ENCODE measurements around the gene HMGCS2. TPM values are rescaled to one million over a fixed set of nuclear protein-coding genes. Genes with fewer than 3 reads are reported as not detected.

HMGCS2 gene
- total RNA-seq, 6 experiments from 2014 or later, result not detected

GRCh38 chr1:119766374-119766794, 2.3 kb downstream of the HMGCS2 start:
- Mint-ChIP-seq H3K36me3 (ENCODE audit: low read depth) (no peaks in the 10 kb centered on the region), H3K27ac (no peak overlapping the region), H3K4me1 (ENCODE audit: low read depth) (no peaks in the 10 kb centered on the region), H3K27me3 (ENCODE audit: insufficient read depth) (peaks cover 23% of the 10 kb centered on the region), H3K4me3 (no peak overlapping the region), H3K9me3 (peaks cover 4% of the 10 kb centered on the region; the same call in 1 of the 2 replicates)
- no peak for DNase-seq
- TF ChIP-seq CTCF (IDR thresholded peaks at IDR 0.05), result no peak

GRCh38 chr1:119764220-119764619, 4.5 kb downstream of the HMGCS2 start:
- H3K4me1 Mint-ChIP-seq (ENCODE audit: low read depth), result no peaks in the 10 kb centered on the region
- H3K9me3 Mint-ChIP-seq, result peaks cover 4% of the 10 kb centered on the region; the same call in 1 of the 2 replicates
- no peaks in the 10 kb centered on the region for H3K36me3 Mint-ChIP-seq (ENCODE audit: low read depth)
- no peak for TF ChIP-seq CTCF (IDR thresholded peaks at IDR 0.05)
- H3K4me3 Mint-ChIP-seq, result no peak overlapping the region
- peaks cover 28% of the 10 kb centered on the region for H3K27me3 Mint-ChIP-seq (ENCODE audit: insufficient read depth)
- DNase-seq, result no peak
- H3K27ac Mint-ChIP-seq, result no peak overlapping the region

DNA sequence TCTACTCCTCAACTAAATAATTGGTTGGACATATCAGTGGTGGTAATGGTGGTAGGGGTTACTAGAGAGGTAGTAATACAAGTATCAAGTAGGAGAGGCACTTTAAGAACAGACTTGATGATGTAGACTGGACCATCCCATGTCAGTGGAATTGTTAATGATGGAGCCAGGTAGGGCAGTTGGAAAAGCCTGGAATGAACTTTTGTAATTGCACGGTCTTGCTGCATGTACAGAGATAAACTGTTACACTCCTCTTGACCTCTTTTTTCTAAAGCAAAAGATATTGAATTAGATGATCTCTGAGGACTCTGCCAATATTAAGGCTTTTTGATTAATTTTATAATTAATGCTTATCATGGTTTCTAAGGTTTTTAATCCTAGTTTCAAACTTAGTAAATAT, 5.8 kb downstream of the HMGCS2 start:
- Mint-ChIP-seq H3K4me3 (no peak overlapping the region), H3K9me3 (peaks cover 4% of the 10 kb centered on the region; the same call in 1 of the 2 replicates), H3K27ac (no peak overlapping the region), H3K27me3 (ENCODE audit: insufficient read depth) (peaks cover 32% of the 10 kb centered on the region), H3K4me1 (ENCODE audit: low read depth) (no peaks in the 10 kb centered on the region), H3K36me3 (ENCODE audit: low read depth) (no peaks in the 10 kb centered on the region)
- TF ChIP-seq CTCF (IDR thresholded peaks at IDR 0.05), result no peak
- DNase-seq, result no peak

GRCh38 chr1:119762409-119762808, 6.3 kb downstream of the HMGCS2 start:
- no peak overlapping the region for H3K27ac Mint-ChIP-seq
- no peak for TF ChIP-seq CTCF (IDR thresholded peaks at IDR 0.05)
- H3K36me3 Mint-ChIP-seq (ENCODE audit: low read depth), result no peaks in the 10 kb centered on the region
- H3K4me3 Mint-ChIP-seq, result no peak overlapping the region
- H3K4me1 Mint-ChIP-seq (ENCODE audit: low read depth), result no peaks in the 10 kb centered on the region
- peaks cover 4% of the 10 kb centered on the region; the same call in 1 of the 2 replicates for H3K9me3 Mint-ChIP-seq
- DNase-seq, result no peak
- H3K27me3 Mint-ChIP-seq (ENCODE audit: insufficient read depth), result peaks cover 36% of the 10 kb centered on the region

- Mint-ChIP-seq H3K4me1 (ENCODE audit: low read depth) (no peaks in the 10 kb centered on the region), H3K36me3 (ENCODE audit: low read depth) (no peaks in the 10 kb centered on the region), H3K27ac (no peak overlapping the region), H3K27me3 (ENCODE audit: insufficient read depth) (peaks cover 30% of the 10 kb centered on the region), H3K4me3 (no peak overlapping the region), H3K9me3 (no peaks in the 10 kb centered on the region)
- no peak for TF ChIP-seq CTCF (IDR thresholded peaks at IDR 0.05)
- DNase-seq, result no peak
Observed at GRCh38 chr1:119758584-119758983, 10.1 kb downstream of the HMGCS2 start.

- Mint-ChIP-seq H3K36me3 (ENCODE audit: low read depth) (no peaks in the 10 kb centered on the region), H3K4me3 (no peak overlapping the region), H3K4me1 (ENCODE audit: low read depth) (no peaks in the 10 kb centered on the region), H3K9me3 (no peaks in the 10 kb centered on the region), H3K27me3 (ENCODE audit: insufficient read depth) (peaks cover 24% of the 10 kb centered on the region), H3K27ac (no peak overlapping the region)
- no peak for DNase-seq
- no peak for TF ChIP-seq CTCF (IDR thresholded peaks at IDR 0.05)
Observed at GRCh38 chr1:119752592-119752991, 16.1 kb downstream of the HMGCS2 start.
